Heart left ventricle (tissue), 13 donors: ENCODE results near the gene HBB.

Source experiments
- POLR2A ChIP-seq, 2 donors: fragments of 450-650 bp; IDR thresholded peaks; one replicate each; pipeline ENCODE4 v1.6.1; 2017; ENCODE audit warnings: antibody characterized with exemption in 2 of 2, mild to moderate bottlenecking in 2 of 2, moderate library complexity in 2 of 2
- TF ChIP-seq, protein P1 (sequence below), 12 donors: fragments of 200-600 bp; sonication (generic) in 4 of 12; IDR thresholded peaks; one replicate each; pipeline versions ENCODE4 v1.5.0 to v1.8.0; 2018 to 2022; ENCODE audit warnings: antibody characterized with exemption in 12 of 12, mild to moderate bottlenecking in 5 of 12
- donor health status: ischemic (EF 13 %, LVEDD 7.1; RV severe dilation, severe dysfunction).
- donor health status: DM: no; HTN: yes; CAD: no.
- donor health status: DM: no; HTN: no; CAD: no.
- donor health status: ischemic (EF 25% LVEDD 6.9; RV normal size, moderate dysfunction).
- donor health status: ischemic (EF 25% LVEDD 5.7; RV mildly dilated, moderate dysfunction).
- donor health status: ischemic (EF 35%, LVEDD 5.7; RV mildly dilated, moderate dysfunction).
- donor health status: nonischemic (EF 11% LVEDD 7.7; RV severe dilation, severe dysfunction).
- donor health status: DM: yes; HTN: yes; CAD: no.
- donor health status: PGD.
- donor health status: ischemic (EF 29% LVEDD 5.4; RV normal size, mild dysfunction).
- donor health status: nonischemic (EF 23%, LVEDD 6.1; RV moderate dilation, normal function).

DNA sequence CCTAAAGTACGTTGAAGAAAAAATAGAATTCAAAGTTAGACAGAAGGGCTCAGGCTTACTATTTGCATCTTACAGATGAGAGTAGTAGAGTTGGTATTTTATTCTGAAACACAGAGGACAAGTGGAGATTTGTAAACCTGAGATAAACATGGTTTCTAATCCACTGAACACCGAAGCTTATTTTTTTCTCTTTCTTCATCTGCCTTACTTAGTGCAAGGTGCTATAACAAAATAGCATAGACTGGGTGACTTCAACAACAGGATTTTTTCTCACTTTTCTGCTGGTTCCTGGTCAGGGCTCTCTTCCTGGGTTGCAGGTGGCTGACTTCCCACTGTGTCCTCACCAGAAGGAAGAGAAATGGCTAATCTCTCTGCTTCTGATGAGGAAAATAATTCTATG lies 24.9 kb upstream of the HBB start:
- TF ChIP-seq, protein P1, sequence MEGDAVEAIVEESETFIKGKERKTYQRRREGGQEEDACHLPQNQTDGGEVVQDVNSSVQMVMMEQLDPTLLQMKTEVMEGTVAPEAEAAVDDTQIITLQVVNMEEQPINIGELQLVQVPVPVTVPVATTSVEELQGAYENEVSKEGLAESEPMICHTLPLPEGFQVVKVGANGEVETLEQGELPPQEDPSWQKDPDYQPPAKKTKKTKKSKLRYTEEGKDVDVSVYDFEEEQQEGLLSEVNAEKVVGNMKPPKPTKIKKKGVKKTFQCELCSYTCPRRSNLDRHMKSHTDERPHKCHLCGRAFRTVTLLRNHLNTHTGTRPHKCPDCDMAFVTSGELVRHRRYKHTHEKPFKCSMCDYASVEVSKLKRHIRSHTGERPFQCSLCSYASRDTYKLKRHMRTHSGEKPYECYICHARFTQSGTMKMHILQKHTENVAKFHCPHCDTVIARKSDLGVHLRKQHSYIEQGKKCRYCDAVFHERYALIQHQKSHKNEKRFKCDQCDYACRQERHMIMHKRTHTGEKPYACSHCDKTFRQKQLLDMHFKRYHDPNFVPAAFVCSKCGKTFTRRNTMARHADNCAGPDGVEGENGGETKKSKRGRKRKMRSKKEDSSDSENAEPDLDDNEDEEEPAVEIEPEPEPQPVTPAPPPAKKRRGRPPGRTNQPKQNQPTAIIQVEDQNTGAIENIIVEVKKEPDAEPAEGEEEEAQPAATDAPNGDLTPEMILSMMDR (IDR thresholded peaks at IDR 0.05), result no peak
- no peak for TF ChIP-seq POLR2A (IDR thresholded peaks at IDR 0.05)
